ENCODE measurements around the gene ZNF500. TPM values are rescaled to one million over a fixed set of nuclear protein-coding genes. Genes with fewer than 3 reads are reported as not detected.

The ZNF500 gene
- total and polyA plus RNA-seq, 2 of the 4 experiments (the other 2 are of a cell fraction): 4.5 to 5.9 TPM

DNA sequence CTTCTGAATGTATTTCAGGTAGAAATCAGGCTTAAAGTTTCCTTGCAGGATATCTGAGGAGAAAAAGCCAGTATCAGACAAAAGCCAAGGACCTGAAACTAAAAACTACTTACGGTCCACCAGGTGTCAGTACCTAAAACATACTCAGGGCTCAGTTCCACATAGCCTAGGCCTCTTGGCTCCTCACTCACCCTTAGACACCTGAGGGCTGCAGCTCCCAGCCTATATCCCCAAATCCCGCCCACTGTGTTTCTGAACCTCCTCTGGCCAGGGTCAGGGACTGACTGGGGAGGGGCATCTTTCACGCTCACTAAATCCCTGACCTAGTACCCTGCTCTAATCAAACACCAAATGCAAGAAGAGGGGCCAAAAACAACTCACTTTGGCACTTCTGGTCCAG, 44.3 kb upstream of the ZNF500 start:
- no peak overlapping the region for H2BK5ac ChIP-seq (ENCODE audit: low read depth, low read length, poor library complexity, severe bottlenecking)
- H2BK120ac ChIP-seq (ENCODE audit: low read depth, low read length): no peak overlapping the region
- H4K20me1 ChIP-seq (ENCODE audit: insufficient read depth, low read length): no peaks in the 10 kb centered on the region
- no peak overlapping the region for H4K5ac ChIP-seq (ENCODE audit: low read depth, low read length)
- no peak overlapping the region for H2AK5ac ChIP-seq (ENCODE audit: low read depth, low read length)
- BruUV-seq (replicated peaks): no TSS peak
- in situ Hi-C loops (cut with MboI; ENCODE audit: low sequenced_read_pairs) (no loop called here), intact Hi-C loops (cut with micrococcal nuclease) (no loop called here), dilution Hi-C loops (cut with HindIII; ENCODE audit: low sequenced_read_pairs, unreplicated experiment) (no loop called here)
- no peak overlapping the region for H4K8ac ChIP-seq (ENCODE audit: low read depth in 2 of 2, low read length in 2 of 2)
- POLR2A ChIA-PET (ENCODE audit: unreplicated experiment): interaction anchor here (0.6 kb wide), 1 partner anchor 249 kb away, joined by 5 read pairs; no protein-coding TSS in a partner anchor
- no peak overlapping the region for H2AK9ac ChIP-seq (replicated peaks; ENCODE audit: low read depth, low read length, poor library complexity)
- CTCF ChIA-PET: no interaction called here
- H3K4me2 ChIP-seq (ENCODE audit: low read depth, low read length): no peak overlapping the region
- no peak overlapping the region for H3K23ac ChIP-seq (ENCODE audit: low read depth, low read length)
- H3K4me3 ChIP-seq (ENCODE audit: insufficient read depth, low read depth, low read length): no peak overlapping the region
- H3K4ac ChIP-seq (ENCODE audit: low read depth, low read length): no peak overlapping the region
- ATAC-seq (ENCODE audit: low read depth): no peak
- DNase-seq: no peak
- H3K9me1 ChIP-seq (ENCODE audit: insufficient read depth, low read length): no peaks in the 10 kb centered on the region
- peaks cover 47% of the 10 kb centered on the region for H3K36me3 ChIP-seq (ENCODE audit: control insufficient read depth, insufficient read depth, low read length)
- no peaks in the 10 kb centered on the region for H3K9me3 ChIP-seq (ENCODE audit: control insufficient read depth, insufficient read depth, low read length)
- no peak overlapping the region for H3K14ac ChIP-seq (replicated peaks; ENCODE audit: low read depth, low read length)
- WGBS, 2 experiments (ENCODE audit: extremely low coverage in 2 of 2, insufficient read length in 1 of 2): no CpG with 5 or more reads among the region's 3 CpGs
- H3K27me3 ChIP-seq (ENCODE audit: control insufficient read depth, insufficient read depth, low read length): no peaks in the 10 kb centered on the region
- H3K4me1 ChIP-seq (ENCODE audit: control insufficient read depth, insufficient read depth, low read length): peaks cover 8% of the 10 kb centered on the region; the same call in 1 of the 2 replicates
- no peak overlapping the region for H2BK20ac ChIP-seq (ENCODE audit: low read depth, low read length)
- H3K18ac ChIP-seq (ENCODE audit: low read depth, low read length): no peak overlapping the region
- H2AFZ ChIP-seq (replicated peaks; ENCODE audit: low read length, poor library complexity): no peak overlapping the region
- H4K91ac ChIP-seq (ENCODE audit: insufficient read depth, low read depth, low read length): no peak overlapping the region
- H2BK15ac ChIP-seq (ENCODE audit: low read depth, low read length): no peak overlapping the region
- H3K27ac ChIP-seq (ENCODE audit: insufficient read depth, low read length): no peak overlapping the region
- no peak for TF ChIP-seq NFE2L2 (IDR thresholded peaks at IDR 0.05; ENCODE audit: low read depth, low read length)
- TF ChIP-seq CTCF (conservative IDR thresholded peaks at IDR 0.05; ENCODE audit: low read depth, low read length): no peak
- TF ChIP-seq MAZ (IDR thresholded peaks at IDR 0.05; ENCODE audit: borderline replicate concordance, low read depth, low read length): no peak
- TF ChIP-seq, protein P1, sequence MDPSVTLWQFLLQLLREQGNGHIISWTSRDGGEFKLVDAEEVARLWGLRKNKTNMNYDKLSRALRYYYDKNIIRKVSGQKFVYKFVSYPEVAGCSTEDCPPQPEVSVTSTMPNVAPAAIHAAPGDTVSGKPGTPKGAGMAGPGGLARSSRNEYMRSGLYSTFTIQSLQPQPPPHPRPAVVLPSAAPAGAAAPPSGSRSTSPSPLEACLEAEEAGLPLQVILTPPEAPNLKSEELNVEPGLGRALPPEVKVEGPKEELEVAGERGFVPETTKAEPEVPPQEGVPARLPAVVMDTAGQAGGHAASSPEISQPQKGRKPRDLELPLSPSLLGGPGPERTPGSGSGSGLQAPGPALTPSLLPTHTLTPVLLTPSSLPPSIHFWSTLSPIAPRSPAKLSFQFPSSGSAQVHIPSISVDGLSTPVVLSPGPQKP (IDR thresholded peaks at IDR 0.05; ENCODE audit: borderline replicate concordance, low read depth, low read length): no peak
- TF ChIP-seq CEBPB (IDR thresholded peaks at IDR 0.05; ENCODE audit: low read depth, low read length): no peak
- no peak for TF ChIP-seq FOS (IDR thresholded peaks at IDR 0.05; ENCODE audit: low read depth, low read length)
- TF ChIP-seq RFX5 (IDR thresholded peaks at IDR 0.05; ENCODE audit: low read depth, low read length): no peak
- no peak for TF ChIP-seq CHD1 (IDR thresholded peaks at IDR 0.05; ENCODE audit: low read depth, low read length)
- TF ChIP-seq RCOR1 (IDR thresholded peaks at IDR 0.05; ENCODE audit: insufficient replicate concordance, low read length): no peak
- TF ChIP-seq USF2 (IDR thresholded peaks at IDR 0.05; ENCODE audit: low read depth, low read length): no peak
- TF ChIP-seq POLR2A (IDR thresholded peaks at IDR 0.05; ENCODE audit: low read depth, low read length): no peak
- TF ChIP-seq SMC3 (IDR thresholded peaks at IDR 0.05; ENCODE audit: low read depth, low read length): no peak
- TF ChIP-seq MXI1 (IDR thresholded peaks at IDR 0.05; ENCODE audit: borderline replicate concordance, low read depth, low read length): no peak
- no peak for TF ChIP-seq MAFK (IDR thresholded peaks at IDR 0.05; ENCODE audit: low read depth, low read length)
- no peak for TF ChIP-seq BHLHE40 (IDR thresholded peaks at IDR 0.05; ENCODE audit: low read depth, low read length)
- no peak for TF ChIP-seq RAD21 (IDR thresholded peaks at IDR 0.05; ENCODE audit: low read length)
- no peak overlapping the region for H3K9ac ChIP-seq (ENCODE audit: low read depth, low read length)
- H3K56ac ChIP-seq (ENCODE audit: extremely low read depth, insufficient read depth, low read length): no peak overlapping the region
- no peaks in the 10 kb centered on the region; a peak in 2 of 4 replicates for H3K79me1 ChIP-seq (ENCODE audit: low read depth in 1 of 2, low read length in 2 of 2)
